Coronary artery (tissue), 2 donors: ENCODE data around the gene DSCAML1.
A peak's percentile ranks its signal among the peaks of the same experiment; 100 is the strongest.

ENCODE experiments used
- DNase-seq: peaks from one replicate; pipeline ENCODE4 v3.0.0-alpha.2; 2017; ENCODE audit warnings: low spot score
- H3K27ac ChIP-seq, 2 donors: fragments of 200-600 bp; sonication (generic); one replicate each; pipeline ENCODE4 v1.5.1; 2016 to 2019
- H3K4me3 ChIP-seq: fragments of 200-600 bp; sonication (generic); 2 replicates; pipeline ENCODE4 v1.5.1; 2016; ENCODE audit warnings: mild to moderate bottlenecking, moderate library complexity
- TF ChIP-seq, protein P1 (sequence below): fragments of 200-600 bp; sonication (generic); IDR thresholded peaks from one replicate; pipeline ENCODE4 v1.5.1; 2019; ENCODE audit warnings: antibody characterized with exemption

Gene DSCAML1

DNA sequence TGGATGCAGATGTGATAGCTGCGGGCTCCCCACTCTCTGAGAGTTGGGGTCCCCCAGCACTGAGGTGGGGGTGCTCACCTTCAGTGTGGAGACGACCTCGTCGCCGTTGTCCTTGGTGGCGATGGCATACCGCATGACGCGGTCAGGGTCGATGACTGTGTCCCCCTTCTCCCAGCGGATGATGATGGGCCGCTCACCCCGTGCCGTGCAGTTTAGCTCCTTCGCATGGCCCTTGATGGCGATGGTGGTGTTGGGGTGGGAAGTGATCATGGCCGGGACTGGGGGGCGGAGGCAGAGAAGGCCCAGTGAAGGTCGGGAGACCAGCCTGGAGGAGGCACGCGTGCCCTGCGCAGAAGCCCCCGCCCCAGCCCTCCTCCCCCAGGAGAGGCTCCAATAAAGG lies 315.1 kb downstream of the DSCAML1 start:
- H3K27ac ChIP-seq: no peak overlapping the region
- no peak overlapping the region for H3K4me3 ChIP-seq
- TF ChIP-seq, protein P1, sequence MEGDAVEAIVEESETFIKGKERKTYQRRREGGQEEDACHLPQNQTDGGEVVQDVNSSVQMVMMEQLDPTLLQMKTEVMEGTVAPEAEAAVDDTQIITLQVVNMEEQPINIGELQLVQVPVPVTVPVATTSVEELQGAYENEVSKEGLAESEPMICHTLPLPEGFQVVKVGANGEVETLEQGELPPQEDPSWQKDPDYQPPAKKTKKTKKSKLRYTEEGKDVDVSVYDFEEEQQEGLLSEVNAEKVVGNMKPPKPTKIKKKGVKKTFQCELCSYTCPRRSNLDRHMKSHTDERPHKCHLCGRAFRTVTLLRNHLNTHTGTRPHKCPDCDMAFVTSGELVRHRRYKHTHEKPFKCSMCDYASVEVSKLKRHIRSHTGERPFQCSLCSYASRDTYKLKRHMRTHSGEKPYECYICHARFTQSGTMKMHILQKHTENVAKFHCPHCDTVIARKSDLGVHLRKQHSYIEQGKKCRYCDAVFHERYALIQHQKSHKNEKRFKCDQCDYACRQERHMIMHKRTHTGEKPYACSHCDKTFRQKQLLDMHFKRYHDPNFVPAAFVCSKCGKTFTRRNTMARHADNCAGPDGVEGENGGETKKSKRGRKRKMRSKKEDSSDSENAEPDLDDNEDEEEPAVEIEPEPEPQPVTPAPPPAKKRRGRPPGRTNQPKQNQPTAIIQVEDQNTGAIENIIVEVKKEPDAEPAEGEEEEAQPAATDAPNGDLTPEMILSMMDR: no peak
- DNase-seq: no peak

DNA sequence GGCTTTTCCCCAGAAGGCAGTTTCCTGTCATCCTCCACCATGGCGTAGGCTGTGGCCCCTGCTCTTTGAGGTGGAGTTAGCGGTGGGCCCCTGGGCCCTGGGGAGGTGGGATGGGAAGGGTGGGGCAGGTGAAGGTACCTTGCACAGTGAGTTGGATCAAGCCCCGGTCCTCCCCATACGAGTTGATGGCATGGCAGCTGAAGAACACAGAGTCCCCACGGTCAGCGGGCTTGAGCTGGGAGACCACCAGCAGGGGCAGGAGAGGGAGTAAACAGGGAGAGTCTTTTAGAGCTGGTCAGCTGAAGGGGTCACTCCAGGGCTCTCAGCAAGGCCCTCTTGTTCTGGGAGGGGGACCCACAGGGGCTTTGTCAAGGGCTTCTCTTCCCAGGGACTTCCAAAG lies 316.0 kb downstream of the DSCAML1 start:
- H3K27ac ChIP-seq: no peak overlapping the region
- DNase-seq: no peak

GRCh38 chr11:117480221-117480620 lies 316.8 kb downstream of the DSCAML1 start:
- no peak overlapping the region for H3K4me3 ChIP-seq
- no peak for DNase-seq
- TF ChIP-seq, protein P1: no peak
- no peak overlapping the region for H3K27ac ChIP-seq

More for the DNA sequence above, 316.0 kb downstream of the DSCAML1 start:
- TF ChIP-seq, protein P1: no peak
- H3K4me3 ChIP-seq: no peak overlapping the region

- DNase-seq: no peak
- TF ChIP-seq, protein P1: no peak
- no peak overlapping the region for H3K27ac ChIP-seq
Measured at GRCh38 chr11:117479372-117479771, 317.6 kb downstream of the DSCAML1 start.

GRCh38 chr11:117478926-117479325 lies 318.1 kb downstream of the DSCAML1 start:
- DNase-seq: no peak
- no peak overlapping the region for H3K27ac ChIP-seq

More at GRCh38 chr11:117479372-117479771, 317.6 kb downstream of the DSCAML1 start:
- H3K4me3 ChIP-seq: no peak overlapping the region

DNA sequence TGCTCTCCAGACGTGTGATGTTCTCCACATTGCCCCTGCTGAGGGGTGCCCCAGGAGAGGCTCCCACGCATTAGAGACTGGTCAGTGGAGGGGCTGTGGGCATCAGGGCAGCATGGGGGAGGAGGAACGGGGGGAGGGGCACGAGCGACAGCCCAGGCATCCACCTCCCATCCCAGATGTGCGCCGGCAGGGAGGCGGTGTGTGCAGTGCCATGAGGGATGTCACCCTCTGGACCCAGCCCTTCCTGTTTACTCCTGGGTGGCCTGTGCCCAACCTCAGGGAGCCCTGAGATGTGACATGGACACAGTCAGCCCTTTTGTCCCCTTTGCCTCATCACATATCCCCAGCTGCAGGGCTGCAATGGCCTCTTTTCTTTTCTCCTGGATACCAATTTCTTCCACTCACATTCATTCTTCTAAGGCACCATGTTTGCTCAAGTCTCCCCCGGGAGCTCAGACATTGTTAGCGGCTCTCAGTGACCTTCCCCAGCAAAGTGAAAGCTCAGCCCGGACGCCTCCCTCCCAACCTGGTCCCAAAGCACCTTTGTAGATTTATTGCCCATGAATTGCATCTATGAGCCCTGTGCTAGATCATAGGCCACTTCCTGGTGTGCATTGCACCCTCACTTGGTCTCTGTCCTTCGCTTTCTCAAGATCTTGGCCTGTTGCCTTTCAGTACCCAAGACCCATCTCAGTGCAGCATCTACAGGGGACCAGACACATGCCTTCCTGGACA lies 318.7 kb downstream of the DSCAML1 start:
- Histone ChIP-seq H3K4me3 (no peak overlapping the region), H3K27ac (no peak overlapping the region)
- DNase-seq: no peak
- TF ChIP-seq, protein P1: no peak

More at GRCh38 chr11:117478926-117479325, 318.1 kb downstream of the DSCAML1 start:
- no peak overlapping the region for H3K4me3 ChIP-seq
- TF ChIP-seq, protein P1: no peak

DNA sequence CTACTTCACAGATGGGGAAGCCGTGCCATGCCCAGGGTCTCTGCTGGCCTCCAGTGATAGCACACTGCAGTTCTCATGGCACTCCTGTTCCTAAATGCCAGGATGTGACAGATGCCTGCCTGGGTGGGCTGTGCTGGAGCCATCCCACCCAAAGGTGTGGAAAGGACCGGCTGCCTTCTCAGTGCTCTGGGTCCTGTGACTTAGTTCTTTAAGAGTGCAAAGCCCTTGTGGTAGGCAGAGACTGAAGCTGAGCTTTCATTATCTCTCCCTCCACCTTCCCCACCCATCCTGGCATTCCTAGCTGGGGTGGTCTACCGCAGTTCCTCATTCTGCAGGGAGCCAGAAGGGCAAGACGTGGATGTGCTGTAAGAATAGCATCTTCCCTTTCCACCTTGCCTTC lies 319.3 kb downstream of the DSCAML1 start:
- Histone ChIP-seq H3K4me3 (no peak overlapping the region), H3K27ac (no peak overlapping the region)
- TF ChIP-seq, protein P1: no peak
- peak; percentile 58 for DNase-seq
